K562 (cell line): ENCODE results near the gene EIF3I. TPM values are rescaled to one million over a fixed set of nuclear protein-coding genes. Genes with fewer than 3 reads are reported as not detected.
A peak's percentile ranks its signal among the peaks of the same experiment; 100 is the strongest.

Source experiments
- CAMTA2 ChIP-seq: fragments of 250-450 bp; sonication (Bioruptor Pico); conservative IDR thresholded peaks from 2 replicates; pipeline ENCODE4 v1.5.1; 2022
- CBFB ChIP-seq: sonication (generic); formaldehyde crosslinking; IDR thresholded peaks from 2 replicates; pipeline ENCODE4 v1.4.0; 2020; ENCODE audit warnings: mild to moderate bottlenecking, missing genetic modification reagents
- FOXA1 ChIP-seq: fragments of 450-650 bp; IDR thresholded peaks from 2 replicates; pipeline ENCODE4 v1.6.1; 2016; ENCODE audit warnings: mild to moderate bottlenecking, borderline replicate concordance
- HCFC1 ChIP-seq: IDR thresholded peaks from 2 replicates; pipeline ENCODE4 v1.6.1; 2012; ENCODE audit warnings: low read depth, low read length, improper control_type of control experiment
- HNRNPL ChIP-seq: fragments of 200-400 bp; formaldehyde crosslinking; IDR thresholded peaks from 2 replicates; pipeline ENCODE4 v1.6.1; 2017; ENCODE audit warnings: low read depth, mild to moderate bottlenecking, low read length
- KDM2B ChIP-seq: fragments of 250-450 bp; sonication (Bioruptor Pico); IDR thresholded peaks from 2 replicates; pipeline ENCODE4 v1.8.0; 2021; ENCODE audit warnings: mild to moderate bottlenecking, moderate library complexity
- KLF1 ChIP-seq: fragments of 450-650 bp; IDR thresholded peaks from 2 replicates; pipeline ENCODE4 v1.6.1; 2016; ENCODE audit warnings: missing genetic modification characterization, missing compliant biosample characterization
- MYBL2 ChIP-seq, 2 experiments: fragments of 450-650 bp in 1 of 2; sonication (generic) in 1 of 2; formaldehyde crosslinking in 1 of 2; IDR thresholded peaks; 2 replicates each; pipeline versions ENCODE4 v1.6.1 to v1.8.1; 2017 to 2022; ENCODE audit warnings: borderline replicate concordance in 1 of 2, inconsistent platforms in 1 of 2, low read depth in 1 of 2, mild to moderate bottlenecking in 1 of 2, missing genetic modification reagents in 1 of 2, moderate library complexity in 1 of 2
- NR4A1 ChIP-seq, 2 experiments: fragments of 250-450 bp in 1 of 2; fragments of 450-650 bp in 1 of 2; sonication (Bioruptor Pico) in 1 of 2; IDR thresholded peaks; 2 replicates each; pipeline versions ENCODE4 v1.4.0 to v1.6.1; 2016 to 2020; ENCODE audit warnings: mild to moderate bottlenecking in 2 of 2, missing compliant biosample characterization in 1 of 2, missing genetic modification characterization in 1 of 2, moderate library complexity in 1 of 2
- POLR2AphosphoS2 ChIP-seq: IDR thresholded peaks from 2 replicates; pipeline ENCODE4 v1.6.1; 2012; ENCODE audit warnings: low read length, improper control_type of control experiment
- RBM25 ChIP-seq: fragments of 200-400 bp; formaldehyde crosslinking; IDR thresholded peaks from 2 replicates; pipeline ENCODE4 v1.6.1; 2018; ENCODE audit warnings: low read length, low read depth, moderate library complexity; ENCODE audit not compliant: severe bottlenecking
- RUNX1 ChIP-seq: sonication (generic); IDR thresholded peaks from 2 replicates; pipeline ENCODE4 v1.6.1; 2016; ENCODE audit warnings: antibody characterized with exemption, low read depth
- SAFB2 ChIP-seq: fragments of 200-400 bp; formaldehyde crosslinking; IDR thresholded peaks from 2 replicates; pipeline ENCODE4 v1.6.1; 2018; ENCODE audit warnings: borderline replicate concordance, low read length, low read depth, moderate library complexity; ENCODE audit not compliant: severe bottlenecking
- SLC30A9 ChIP-seq: fragments of 250-450 bp; sonication (Bioruptor Pico); IDR thresholded peaks from 2 replicates; pipeline ENCODE4 v1.8.0; 2022; ENCODE audit warnings: mild to moderate bottlenecking, moderate library complexity
- SMAD2 ChIP-seq: fragments of 150-350 bp; IDR thresholded peaks from 2 replicates; pipeline ENCODE4 v1.6.1; 2014; ENCODE audit warnings: low read depth, mild to moderate bottlenecking, low read length
- SP2 ChIP-seq: IDR thresholded peaks from 2 replicates; pipeline ENCODE4 v1.6.1; 2011; ENCODE audit warnings: mild to moderate bottlenecking, low read depth, low read length, moderate library complexity; ENCODE audit not compliant: poor library complexity, severe bottlenecking; ENCODE audit errors: extremely low read depth
- ZBTB17 ChIP-seq: fragments of 450-650 bp; formaldehyde crosslinking; IDR thresholded peaks from 2 replicates; pipeline ENCODE4 v1.4.0; 2020; ENCODE audit warnings: mild to moderate bottlenecking
- ZNF239 ChIP-seq: fragments of 250-450 bp; sonication (Bioruptor Pico); IDR thresholded peaks from 2 replicates; pipeline ENCODE4 v1.4.0; 2020; ENCODE audit warnings: mild to moderate bottlenecking
- ZNF354B ChIP-seq: fragments of 250-450 bp; sonication (Bioruptor Pico); IDR thresholded peaks from 2 replicates; pipeline ENCODE4 v1.4.0; 2020
- ZNF583 ChIP-seq: fragments of 250-450 bp; sonication (Bioruptor Pico); IDR thresholded peaks from 2 replicates; pipeline ENCODE4 v1.4.0; 2020
- ZSCAN29 ChIP-seq: fragments of 450-650 bp; IDR thresholded peaks from 2 replicates; pipeline ENCODE4 v1.6.1; 2017
- polyA plus RNA-seq, 8 experiments: library from polyadenylated mRNA; depleted of rRNA in 4 of 8; stranded (reverse) in 5 of 8; unstranded in 3 of 8; fragments of >200 nt; fragmentation: Nextera tagmentation in 2 of 8; fragmentation: Illumina TruSeq in 1 of 8; extraction: Ambion mirVana in 2 of 8; extraction: Trizol in 1 of 8; gene quantifications; 2 replicates each; pipeline versions ENCODE4 v1.2.1 to v1.2.3, GENCODE V29; 2011 to 2014; ENCODE audit warnings: inconsistent platforms in 1 of 8, missing spikeins in 1 of 8
- total RNA-seq, 7 experiments: library from RNA; depleted of rRNA in 6 of 7; stranded (reverse); fragments of >200 nt in 6 of 7; fragmentation: Illumina TruSeq in 2 of 7; extraction: Trizol in 2 of 7; gene quantifications; 2 replicates each; pipeline versions ENCODE4 v1.2.1 to v1.2.3, GENCODE V29; 2011 to 2021; ENCODE audit warnings: low replicate concordance in 1 of 7
- TF ChIP-seq, protein P1 (sequence below): fragments of 450-650 bp; IDR thresholded peaks from 2 replicates; pipeline ENCODE4 v1.6.1; 2016; ENCODE audit warnings: low read depth, mild to moderate bottlenecking, moderate library complexity
- TF ChIP-seq, protein P2 (sequence below): sonication (generic); formaldehyde crosslinking; IDR thresholded peaks from 2 replicates; pipeline ENCODE4 v1.5.0; 2020; ENCODE audit warnings: missing genetic modification reagents

The EIF3I gene
- total and polyA plus RNA-seq, 9 of the 15 experiments (the other 6 are each of a cell fraction or from before 2014, with no cell fraction given), result 414 to 1,526 (median 635) TPM

DNA sequence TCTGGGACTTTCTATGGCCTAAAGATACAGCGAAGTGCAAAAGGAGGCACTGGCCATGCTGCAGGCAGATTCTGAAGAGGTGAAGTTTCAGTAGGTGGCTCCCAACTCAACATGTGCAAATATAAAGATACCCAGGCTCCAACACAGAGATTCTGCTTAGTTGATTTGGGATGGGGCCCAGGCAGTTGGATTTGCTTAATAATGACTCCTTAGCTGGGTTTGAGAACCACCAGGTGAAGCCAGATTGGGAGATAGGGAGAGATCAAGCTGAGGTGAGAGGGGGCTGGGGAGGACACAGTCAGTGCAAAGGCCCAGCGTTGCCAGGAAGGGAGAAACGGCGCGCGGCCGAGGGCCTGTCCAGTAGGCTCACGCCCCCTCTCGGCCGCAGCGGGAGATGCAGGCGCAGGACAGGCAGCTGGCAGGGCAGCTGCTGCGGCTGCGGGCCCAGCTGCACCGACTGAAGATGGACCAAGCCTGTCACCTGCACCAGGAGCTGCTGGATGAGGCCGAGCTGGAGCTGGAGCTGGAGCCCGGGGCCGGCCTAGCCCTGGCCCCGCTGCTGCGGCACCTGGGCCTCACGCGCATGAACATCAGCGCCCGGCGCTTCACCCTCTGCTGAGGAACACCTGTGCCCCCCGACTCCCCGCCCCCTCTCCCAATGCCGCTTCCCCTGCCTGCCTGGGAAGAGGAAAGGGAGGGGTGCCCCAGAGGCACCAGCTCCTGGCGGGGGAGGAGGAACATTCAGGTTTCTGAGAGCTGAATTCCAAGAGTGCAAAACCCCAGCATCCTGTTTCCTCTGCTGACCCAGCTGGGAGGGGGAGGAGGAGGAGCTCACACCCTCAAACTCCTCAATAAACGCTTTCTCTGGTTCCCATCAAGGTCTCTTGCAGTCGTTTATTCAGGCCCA, 26.0 kb downstream of the EIF3I start (continued):
- TF ChIP-seq, protein P1, sequence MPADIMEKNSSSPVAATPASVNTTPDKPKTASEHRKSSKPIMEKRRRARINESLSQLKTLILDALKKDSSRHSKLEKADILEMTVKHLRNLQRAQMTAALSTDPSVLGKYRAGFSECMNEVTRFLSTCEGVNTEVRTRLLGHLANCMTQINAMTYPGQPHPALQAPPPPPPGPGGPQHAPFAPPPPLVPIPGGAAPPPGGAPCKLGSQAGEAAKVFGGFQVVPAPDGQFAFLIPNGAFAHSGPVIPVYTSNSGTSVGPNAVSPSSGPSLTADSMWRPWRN, result no peak
- TF ChIP-seq ZSCAN29, result no peak
- TF ChIP-seq RBM25, result peak; percentile 82
- no peak for TF ChIP-seq ZBTB17
- peak; percentile 38; the same call in 1 of the 2 replicates for TF ChIP-seq HNRNPL
- TF ChIP-seq, protein P2, sequence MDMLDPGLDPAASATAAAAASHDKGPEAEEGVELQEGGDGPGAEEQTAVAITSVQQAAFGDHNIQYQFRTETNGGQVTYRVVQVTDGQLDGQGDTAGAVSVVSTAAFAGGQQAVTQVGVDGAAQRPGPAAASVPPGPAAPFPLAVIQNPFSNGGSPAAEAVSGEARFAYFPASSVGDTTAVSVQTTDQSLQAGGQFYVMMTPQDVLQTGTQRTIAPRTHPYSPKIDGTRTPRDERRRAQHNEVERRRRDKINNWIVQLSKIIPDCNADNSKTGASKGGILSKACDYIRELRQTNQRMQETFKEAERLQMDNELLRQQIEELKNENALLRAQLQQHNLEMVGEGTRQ, result no peak
- TF ChIP-seq RUNX1, result peak; percentile 53; the same call in 1 of the 2 replicates
- TF ChIP-seq ZNF583 (CRISPR knock-in tag), result no peak
- no peak for TF ChIP-seq KDM2B (CRISPR knock-in tag)
- no peak for TF ChIP-seq FOXA1
- TF ChIP-seq ZNF354B, result no peak
- TF ChIP-seq MYBL2 (IDR thresholded peaks at IDR 0.05; ENCODE audit: low read depth), result no peak
- no peak for TF ChIP-seq MYBL2 (CRISPR knock-in tag; IDR thresholded peaks at IDR 0.05; ENCODE audit: borderline replicate concordance)
- no peak for TF ChIP-seq SMAD2
- TF ChIP-seq CAMTA2 (CRISPR knock-in tag), result no peak
- no peak for TF ChIP-seq KLF1 (tag)
- TF ChIP-seq HCFC1, result 0 out of 2 replicates have a peak, but pooled peaks have one; percentile 51
- TF ChIP-seq SLC30A9, result no peak
- no peak for TF ChIP-seq SP2
- TF ChIP-seq ZNF239 (CRISPR knock-in tag), result no peak
- TF ChIP-seq NR4A1 (CRISPR knock-in tag; IDR thresholded peaks at IDR 0.05), result no peak
- TF ChIP-seq NR4A1 (tag; IDR thresholded peaks at IDR 0.05), result no peak
- TF ChIP-seq CBFB (CRISPR knock-in tag), result no peak
- TF ChIP-seq POLR2AphosphoS2, result no peak
- no peak for TF ChIP-seq SAFB2
